NOMO-1 treated with dmso at 0.1 percent for 144 hours (cell line): ENCODE results near the gene RNF223.
"Not testable (repeated sequence)": the region's sequence is repeated elsewhere in the genome, so short reads cannot be mapped to it uniquely, and the experiment has no call there.

Experiments
- DNase-seq: peaks from one replicate; lab custom pipeline; 2025; ENCODE audit not compliant: unreplicated experiment; lab: John Stamatoyannopoulos, UW

The RNF223 gene

DNA sequence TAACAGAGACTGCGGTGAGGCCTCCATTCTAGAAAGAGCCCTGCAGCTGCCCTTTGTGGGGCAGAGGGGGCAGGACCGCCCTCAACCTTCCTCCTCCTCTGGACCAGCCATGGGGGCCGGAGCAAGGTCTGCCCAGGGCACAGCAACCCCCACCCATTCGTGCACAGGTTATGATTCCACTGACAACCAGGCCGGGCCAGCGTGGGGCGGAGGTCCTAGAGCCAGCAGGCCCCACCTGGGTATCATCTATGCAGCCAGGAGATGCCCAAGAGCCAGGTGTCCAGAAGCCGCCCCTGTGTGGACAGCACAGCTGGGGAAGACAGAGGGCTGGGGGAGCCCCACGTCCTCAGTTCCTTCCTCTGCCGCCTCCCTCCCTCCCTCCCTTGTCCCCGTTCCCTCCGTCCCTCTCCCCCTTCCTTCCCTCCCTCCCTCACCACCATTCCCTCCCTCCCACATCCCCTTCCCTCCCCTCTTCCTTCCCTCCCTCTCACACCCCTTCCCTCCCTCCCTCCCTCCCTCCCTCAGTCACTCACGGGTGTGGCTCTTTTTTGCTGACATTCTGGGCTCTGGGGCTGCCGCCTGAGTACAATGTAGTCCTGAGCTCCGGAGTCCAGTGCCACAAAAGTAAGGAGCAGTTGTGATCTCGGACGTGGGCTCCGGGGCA, 12.3 kb downstream of the RNF223 start:
- no peak for DNase-seq

DNA sequence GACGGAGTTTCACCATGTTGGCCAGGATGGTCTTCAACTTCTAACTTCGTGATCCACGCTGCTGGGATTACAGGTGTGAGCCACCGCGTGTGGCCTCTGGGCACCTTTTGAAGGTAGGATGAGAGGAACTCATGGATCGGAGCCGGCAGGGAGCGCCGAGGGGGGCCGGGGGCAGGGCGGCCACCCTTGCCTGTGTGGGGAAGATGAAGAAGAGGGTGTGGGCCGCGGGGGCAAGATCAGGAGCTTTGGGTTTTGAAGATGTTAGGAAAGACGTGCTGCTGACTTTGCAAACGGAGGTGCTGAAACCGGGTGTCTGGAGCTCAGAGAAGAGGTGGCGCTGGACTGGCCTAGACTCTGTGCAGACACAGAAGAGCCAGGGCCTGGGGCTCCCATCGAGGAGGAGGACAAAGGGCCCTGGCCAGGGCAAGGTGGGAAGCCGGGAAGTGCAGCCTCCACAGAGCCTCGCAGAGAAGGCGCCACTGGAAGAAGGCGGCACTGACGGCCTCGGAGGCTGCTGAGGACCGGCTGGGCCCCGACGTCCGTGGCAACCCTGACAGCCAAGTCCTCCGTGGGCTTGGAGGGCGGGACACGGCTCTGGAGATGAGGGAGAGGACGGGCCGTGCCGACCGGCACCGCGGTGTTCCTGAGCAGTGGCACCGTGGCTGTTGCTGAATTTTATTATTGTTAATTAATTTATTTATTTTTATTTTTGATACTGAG, 13.7 kb downstream of the RNF223 start:
- no peak for DNase-seq

DNA sequence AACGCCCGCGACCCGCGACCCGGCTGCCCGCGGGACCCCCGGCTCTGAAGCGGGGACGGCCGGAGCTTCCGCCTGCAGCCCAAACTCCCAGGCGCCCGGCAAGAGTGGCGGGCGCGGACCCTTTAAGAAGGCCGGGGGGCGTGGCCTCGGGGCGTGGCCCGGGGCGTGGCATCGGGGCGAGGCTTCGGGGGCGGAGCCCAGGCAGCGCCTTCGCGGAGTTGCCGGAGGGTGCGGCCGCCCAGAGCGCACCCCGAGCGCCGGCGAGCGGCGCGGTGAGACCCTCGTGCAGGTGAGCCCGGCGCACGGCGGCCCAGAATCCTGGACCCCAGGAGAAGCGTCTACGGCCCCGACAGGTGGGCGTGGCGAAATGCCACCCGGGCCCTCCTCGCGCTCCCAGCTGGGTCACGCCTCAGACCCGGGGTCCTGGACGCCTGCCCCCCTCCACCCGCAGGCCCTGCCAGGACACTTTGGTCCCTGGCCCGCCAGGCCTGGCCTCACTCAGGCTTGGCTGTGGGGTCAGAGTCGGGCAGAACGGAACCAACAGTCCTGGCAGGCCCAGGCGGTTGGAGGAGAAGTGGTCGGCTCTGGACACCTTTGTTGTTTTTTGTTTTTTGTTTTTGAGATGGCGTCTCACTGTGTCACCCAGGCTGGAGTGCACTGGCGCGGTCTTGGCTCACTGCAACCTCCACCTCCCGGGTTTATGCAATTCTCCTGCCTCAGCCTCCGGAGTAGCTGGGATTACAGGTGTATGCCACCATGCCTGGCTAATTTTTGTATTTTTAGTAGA, 14.4 kb downstream of the RNF223 start:
- peak; percentile 41 for DNase-seq

DNA sequence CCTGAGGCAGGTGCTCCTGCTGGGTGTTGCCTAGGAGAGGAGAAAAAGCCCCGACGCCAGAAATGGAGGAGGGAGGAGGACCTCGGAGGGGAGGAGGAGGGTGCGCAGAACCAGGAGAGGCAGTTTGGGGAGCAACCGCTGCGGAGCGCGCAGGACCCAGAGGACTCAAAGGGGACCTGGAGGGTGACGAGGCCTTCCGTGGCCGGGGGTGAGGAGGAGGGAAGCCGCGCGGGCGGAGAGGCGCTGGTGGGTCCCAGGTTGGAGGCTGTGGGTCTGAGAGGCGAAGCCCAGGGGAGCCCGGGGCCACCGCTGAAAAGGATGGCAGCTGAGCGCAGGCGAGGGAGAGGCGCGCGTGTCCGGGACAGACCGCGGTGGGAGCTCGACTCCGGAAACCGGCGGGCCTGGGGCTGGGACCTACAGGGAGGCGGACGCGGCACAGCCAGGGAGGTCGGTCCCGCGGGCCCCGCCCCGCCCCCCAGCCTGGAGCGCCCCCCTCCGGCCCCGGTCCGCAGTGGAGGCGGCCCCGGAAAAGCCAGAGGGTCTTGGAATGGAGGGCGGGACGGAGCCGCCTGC, 15.1 kb downstream of the RNF223 start:
- no peak for DNase-seq

DNA sequence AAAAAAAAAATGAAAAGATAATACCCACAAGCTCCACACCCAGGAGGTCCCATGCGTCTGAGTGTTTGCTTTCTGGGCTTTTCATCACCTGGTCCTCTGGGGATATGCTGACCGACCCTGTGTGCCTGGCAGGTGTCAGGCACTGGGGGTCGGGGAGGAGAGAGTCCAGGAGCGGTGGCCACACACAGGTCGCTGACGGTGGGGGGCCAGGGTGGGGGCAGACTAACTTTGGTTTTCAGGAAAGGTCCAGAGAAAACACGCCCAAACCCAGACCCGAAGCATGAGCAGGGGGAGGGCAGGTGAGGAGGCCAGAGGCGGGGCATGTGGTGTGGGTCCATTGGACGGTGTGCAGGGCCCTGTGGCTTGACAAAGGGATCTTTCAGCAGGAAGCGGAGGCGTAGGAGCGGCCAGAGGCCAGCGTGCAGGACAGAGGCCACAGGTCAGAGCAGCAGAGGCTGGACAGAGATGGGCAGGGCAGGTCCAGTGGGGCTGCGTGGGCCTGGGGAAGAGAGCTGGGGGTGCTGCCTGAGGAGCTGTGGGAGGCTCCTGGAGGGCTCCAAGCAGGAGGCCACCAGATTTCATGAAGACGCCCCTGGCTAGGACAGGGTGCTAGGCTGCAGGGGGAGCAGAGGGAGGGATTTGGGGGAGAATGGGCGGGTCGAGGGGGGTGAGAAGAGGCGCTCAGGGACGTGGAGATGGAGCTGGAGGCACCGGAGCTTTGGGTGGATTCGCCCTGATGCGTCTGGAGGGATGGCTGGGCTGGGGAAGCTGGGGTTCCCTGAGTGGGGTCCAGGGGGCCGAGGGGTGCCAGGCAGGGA, 15.8 kb downstream of the RNF223 start:
- DNase-seq, result no peak

DNA sequence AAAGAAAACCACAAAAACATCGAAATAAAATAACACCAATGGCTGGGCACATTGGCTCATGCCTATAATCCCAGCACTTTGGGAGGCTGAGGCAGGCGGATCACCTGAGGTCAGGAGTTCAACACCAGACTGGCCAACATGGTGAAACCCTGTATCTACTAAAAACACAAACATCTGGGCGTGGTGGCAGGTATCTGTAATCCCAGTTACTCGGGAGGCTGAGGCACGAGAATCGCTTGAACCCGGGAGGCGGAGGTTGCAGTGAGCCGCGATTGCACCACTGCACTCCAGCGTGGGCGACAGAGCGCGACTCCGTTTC, 16.4 kb downstream of the RNF223 start:
- not testable (repeated sequence) for DNase-seq

DNA sequence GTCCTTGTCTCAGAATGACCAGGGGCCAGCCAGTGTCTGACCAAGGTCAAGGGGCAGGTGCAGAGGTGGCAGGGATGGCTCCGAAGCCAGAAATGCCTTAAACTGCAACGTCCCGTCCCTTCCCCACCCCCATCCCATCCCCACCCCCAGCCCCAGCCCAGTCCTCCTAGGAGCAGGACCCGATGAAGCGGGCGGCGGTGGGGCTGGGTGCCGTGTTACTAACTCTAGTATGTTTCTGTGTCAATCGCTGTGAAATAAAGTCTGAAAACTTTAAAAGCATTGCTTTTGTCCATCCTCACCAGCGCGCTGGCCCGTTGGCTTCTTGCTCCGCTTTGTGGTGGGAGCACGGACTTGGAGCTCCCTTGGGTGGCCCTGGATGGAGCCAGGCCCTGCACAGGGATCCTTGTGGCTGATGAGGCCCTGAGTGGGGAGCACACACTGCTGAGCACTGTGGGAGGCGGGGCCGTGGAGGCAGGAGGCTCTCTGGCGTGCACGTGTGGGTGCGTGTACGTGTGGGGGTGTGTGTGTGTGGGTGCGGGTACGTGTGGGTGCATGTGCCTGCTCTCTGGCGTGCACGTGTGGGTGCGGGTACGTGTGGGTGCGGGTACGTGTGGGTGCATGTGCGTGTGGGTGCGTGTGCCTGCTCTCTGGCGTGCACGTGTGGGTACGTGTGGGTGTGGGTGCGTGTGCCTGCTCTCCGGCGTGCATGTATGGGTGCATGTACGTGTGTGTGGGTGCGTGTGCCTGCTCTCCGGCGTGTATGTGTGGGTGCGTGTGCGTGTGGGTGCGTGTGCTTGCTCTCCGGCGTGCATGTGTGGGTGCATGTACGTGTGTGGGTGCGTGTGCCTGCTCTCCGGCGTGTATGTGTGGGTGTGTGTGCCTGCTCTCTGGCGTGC, 18.0 kb downstream of the RNF223 start:
- no peak for DNase-seq

DNA sequence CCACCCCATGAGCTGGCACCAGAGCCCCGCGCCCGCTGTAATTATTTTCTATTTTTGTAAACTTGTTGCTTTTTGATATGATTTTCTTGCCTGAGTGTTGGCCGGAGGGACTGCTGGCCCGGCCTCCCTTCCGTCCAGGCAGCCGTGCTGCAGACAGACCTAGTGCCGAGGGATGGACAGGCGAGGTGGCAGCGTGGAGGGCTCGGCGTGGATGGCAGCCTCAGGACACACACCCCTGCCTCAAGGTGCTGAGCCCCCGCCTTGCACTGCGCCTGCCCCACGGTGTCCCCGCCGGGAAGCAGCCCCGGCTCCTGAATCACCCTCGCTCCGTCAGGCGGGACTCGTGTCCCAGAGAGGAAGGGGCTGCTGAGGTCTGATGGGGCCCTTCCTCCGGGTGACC, 19.1 kb downstream of the RNF223 start:
- no peak for DNase-seq

DNA sequence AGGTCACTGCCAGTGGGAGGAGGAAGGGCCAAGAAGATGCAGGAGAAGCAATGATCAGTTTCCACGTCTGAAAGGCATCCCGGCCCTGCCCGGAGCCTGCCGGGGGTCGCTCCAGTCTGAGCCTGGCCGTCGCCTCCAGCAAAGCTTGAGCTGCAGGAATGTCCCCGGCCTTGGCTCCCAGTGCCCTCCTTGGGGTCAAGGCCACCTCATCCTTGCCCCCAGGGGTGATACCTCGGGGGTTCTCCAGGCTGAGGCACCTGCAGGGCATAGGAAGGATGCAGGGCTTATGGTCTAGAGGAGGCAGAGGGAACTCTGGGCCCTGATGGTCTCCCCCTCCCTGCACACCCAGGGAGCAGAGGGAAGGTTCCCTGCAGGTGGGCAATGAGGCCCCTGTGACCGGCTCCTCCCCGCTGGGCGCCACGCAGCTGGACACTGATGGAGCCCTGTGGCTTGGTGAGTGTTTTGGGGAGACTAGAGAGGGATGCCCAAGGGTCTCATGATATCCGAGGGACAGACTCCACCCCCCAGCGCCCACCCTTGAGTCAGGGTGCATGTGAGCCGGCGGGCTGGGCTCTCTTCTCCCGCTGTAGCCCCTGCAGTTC, 19.9 kb downstream of the RNF223 start:
- DNase-seq, result no peak

DNA sequence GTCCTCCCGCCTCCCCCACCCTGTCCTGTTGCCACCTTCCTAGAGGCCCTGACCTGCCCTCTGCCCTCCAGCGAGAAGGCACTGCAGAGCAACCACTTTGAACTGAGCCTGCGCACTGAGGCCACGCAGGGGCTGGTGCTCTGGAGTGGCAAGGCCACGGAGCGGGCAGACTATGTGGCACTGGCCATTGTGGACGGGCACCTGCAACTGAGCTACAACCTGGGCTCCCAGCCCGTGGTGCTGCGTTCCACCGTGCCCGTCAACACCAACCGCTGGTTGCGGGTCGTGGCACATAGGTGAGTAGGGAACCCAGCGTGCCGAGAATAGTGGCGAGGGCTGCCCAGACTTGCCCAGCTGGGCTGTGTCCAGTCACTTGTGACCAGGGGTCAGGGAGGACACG, 20.4 kb downstream of the RNF223 start:
- no peak for DNase-seq

DNA sequence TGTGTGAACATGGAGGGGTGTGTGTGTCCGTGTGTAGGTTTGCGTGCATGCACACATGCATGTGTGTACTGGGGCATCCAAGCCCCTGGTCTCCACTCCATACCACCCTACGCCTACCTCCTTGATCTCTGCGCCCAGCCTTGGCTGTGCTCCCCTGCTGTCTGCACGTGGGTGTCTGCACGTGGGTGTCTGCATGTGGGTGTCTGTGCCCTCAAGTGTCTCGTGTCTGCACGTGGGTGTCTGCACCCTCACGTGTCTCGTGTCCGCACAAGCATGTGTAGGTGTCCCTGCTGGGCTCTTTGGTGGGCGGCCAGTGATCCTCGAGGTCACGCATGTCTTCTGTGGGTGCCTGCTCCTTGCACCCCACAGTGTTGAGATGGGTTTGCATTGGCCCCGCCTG, 21.1 kb downstream of the RNF223 start:
- DNase-seq, result no peak

DNA sequence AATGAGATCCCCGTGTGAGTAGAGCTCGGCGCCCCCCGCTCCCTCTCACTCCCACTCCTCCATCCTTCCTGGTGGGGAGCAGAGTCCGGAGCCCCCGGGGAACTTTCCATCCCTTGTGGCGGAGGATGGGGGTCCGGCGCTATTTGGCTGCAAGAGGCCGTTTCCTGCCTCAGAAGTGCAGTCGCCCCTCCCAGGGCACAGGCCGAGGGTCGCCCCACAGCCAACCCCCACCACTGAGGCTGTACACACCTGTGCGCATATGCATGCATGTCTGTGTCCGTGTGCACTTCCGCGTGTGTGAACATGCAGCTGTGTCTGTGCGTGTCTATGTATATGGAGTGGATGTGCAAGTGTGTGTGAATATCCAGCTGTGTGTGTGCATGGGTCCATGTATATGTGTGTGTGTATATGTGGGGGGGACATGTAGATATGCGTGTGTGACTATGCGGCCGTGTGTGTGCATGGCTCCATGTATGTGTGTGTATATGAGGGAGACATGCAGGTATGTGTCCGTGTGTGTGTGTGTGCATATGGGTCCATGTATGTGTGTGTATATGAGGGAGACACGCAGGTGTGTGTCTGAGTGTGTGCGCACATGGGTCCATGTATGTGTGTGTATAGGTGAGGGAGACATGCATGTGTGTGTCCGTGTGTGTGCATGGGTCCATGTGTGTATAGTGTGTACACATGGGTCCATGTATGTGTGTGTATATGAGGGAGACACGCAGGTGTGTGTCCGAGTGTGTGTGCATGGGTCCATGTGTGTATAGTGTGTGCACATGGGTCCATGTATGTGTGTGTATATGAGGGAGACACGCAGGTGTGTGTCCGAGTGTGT, 21.9 kb downstream of the RNF223 start:
- DNase-seq, result no peak

DNA sequence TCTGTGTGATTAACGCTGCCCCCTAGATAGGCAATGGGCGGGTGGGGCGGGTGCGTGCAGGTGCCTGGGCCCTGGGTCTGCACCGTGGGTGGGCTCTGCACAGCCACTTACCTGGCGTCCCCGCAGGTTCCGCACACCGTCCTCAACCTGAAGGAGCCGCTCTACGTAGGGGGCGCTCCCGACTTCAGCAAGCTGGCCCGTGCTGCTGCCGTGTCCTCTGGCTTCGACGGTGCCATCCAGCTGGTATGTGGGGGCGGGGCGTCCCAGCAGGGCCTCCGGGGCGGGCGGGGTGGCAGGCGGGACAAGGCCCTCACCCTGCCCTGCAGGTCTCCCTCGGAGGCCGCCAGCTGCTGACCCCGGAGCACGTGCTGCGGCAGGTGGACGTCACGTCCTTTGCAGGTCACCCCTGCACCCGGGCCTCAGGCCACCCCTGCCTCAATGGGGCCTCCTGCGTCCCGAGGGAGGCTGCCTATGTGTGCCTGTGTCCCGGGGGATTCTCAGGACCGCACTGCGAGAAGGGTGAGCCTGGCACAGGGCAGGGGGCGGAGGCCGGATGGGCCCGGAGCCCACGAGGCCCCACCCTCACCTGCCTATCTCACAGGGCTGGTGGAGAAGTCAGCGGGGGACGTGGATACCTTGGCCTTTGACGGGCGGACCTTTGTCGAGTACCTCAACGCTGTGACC, 22.8 kb downstream of the RNF223 start:
- DNase-seq, result no peak

DNA sequence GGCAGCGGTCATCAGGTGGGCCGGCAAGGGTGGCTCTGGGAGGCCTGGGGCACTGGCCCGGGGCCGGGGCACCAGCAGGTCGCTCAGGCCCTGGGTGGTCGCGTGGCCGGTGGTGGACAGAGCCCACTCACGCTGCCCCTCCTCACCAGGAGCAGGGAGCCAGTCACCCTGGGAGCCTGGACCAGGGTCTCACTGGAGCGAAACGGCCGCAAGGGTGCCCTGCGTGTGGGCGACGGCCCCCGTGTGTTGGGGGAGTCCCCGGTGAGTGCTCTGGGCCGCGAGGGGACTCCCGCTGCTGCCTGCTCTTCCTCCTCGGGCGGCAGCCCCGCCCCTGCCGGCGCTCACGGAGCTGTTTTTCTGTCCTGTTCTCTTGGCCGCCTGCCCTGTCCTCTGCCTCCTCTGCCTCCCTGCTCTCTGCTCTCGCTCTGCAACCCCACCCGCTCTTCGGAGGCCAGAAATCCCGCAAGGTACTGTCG, 23.5 kb downstream of the RNF223 start:
- no peak for DNase-seq

DNA sequence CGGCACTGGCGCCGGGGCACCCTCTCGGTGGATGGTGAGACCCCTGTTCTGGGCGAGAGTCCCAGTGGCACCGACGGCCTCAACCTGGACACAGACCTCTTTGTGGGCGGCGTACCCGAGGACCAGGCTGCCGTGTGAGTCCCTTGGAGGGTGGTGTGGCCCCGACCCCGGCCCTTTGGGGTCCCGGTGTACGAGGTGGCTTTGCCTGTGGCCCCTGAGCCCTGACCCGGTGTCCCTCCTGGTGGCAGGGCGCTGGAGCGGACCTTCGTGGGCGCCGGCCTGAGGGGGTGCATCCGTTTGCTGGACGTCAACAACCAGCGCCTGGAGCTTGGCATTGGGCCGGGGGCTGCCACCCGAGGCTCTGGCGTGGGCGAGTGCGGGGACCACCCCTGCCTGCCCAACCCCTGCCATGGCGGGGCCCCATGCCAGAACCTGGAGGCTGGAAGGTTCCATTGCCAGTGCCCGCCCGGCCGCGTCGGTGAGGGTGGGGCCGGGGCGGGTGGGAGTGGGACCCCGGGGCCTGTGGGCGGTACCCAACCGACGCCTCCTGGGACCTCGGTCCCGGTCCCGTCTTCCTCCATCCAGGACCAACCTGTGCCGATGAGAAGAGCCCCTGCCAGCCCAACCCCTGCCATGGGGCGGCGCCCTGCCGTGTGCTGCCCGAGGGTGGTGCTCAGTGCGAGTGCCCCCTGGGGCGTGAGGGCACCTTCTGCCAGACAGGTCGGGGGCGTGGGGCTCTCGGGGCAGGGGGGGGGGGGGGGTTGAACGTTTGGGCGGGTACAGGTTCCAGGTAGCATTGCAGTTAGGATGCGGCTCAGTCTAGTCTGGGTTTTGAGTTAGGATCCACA, 24.6 kb downstream of the RNF223 start:
- DNase-seq, result no peak

DNA sequence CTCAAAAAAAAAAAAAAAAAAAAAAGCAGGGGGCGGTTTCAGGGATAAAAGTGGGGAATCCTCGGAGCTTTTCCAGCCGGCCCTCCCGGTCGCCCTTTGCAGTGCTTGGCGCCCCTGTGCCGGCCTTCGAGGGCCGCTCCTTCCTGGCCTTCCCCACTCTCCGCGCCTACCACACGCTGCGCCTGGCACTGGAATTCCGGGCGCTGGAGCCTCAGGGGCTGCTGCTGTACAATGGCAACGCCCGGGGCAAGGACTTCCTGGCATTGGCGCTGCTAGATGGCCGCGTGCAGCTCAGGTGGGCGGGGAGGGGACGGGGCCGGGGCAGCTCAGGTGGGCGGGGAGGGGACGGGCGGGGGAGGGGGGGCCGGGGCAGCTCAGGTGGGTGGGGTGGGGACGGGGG, 25.3 kb downstream of the RNF223 start:
- no peak for DNase-seq

DNA sequence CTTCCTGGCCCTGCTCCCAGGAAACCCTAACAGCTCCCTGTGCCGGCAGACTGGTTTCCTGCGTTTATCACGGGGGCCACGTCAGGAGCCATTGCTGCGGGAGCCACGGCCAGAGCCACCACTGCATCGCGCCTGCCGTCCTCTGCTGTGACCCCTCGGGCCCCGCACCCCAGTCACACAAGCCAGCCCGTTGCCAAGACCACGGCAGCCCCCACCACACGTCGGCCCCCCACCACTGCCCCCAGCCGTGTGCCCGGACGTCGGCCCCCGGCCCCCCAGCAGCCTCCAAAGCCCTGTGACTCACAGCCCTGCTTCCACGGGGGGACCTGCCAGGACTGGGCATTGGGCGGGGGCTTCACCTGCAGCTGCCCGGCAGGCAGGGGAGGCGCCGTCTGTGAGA, 26.1 kb downstream of the RNF223 start:
- DNase-seq, result no peak
